Nasal cavity respiratory epithelium epithelial cell of viscerocranial mucosa (primary cell): Measurements from ENCODE around the gene IL37. TPM values are rescaled to one million over a fixed set of nuclear protein-coding genes. Genes with fewer than 3 reads are reported as not detected.

Experiments used
- total RNA-seq: library from RNA; depleted of rRNA; stranded (reverse); fragments of >200 nt; gene quantifications from 2 replicates; pipeline ENCODE4 v1.2.3, GENCODE V29; 2014

The IL37 gene, protein sequence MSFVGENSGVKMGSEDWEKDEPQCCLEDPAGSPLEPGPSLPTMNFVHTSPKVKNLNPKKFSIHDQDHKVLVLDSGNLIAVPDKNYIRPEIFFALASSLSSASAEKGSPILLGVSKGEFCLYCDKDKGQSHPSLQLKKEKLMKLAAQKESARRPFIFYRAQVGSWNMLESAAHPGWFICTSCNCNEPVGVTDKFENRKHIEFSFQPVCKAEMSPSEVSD
- not detected in 2 replicates for total RNA-seq

DNA sequence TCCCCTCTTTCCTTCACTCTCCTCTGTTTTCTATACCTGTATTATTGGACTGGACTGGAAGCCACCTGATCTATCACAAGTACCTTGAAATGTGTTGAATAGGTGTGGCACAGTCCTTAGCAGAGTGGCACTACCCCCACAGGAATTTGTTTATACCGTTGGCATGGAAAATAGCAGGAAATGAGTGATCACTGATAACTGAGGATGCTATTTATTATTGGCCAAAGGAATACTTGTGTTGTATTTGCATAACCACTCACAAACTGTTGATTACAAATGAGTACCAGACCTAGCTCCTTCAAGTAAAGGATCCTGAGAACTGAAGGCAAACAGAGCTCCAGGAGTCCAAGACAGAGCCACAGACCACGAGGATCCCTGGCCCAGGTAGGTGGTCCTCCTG is at the start of gene IL37:
TSS of gene IL37 (plus strand) at position 301 of the 400 bp plus-strand sequence. CDS start 1,848 bp downstream, outside the sequence.

Other genes with a start within 250 kb of the IL37 start
- 0.07 TPM in 1 of 2 replicates, not detected in the other for gene NT5DC4, start 190.1 kb upstream of the IL37 start, total RNA-seq
- gene CKAP2L, start 146.6 kb upstream of the IL37 start, total RNA-seq: 0.07 and 0.34 TPM in 2 replicates
- gene IL1A, start 126.7 kb upstream of the IL37 start, total RNA-seq: 387 and 393 TPM in 2 replicates
- gene IL1B, start 74.4 kb upstream of the IL37 start, total RNA-seq: 176 and 257 TPM in 2 replicates
- gene IL36G, start 66.8 kb downstream of the IL37 start, total RNA-seq: 1.7 and 2.6 TPM in 2 replicates
- gene IL36A, start 94.3 kb downstream of the IL37 start, total RNA-seq: 1.0 and 1.2 TPM in 2 replicates
- under 0.01 TPM in 1 of 2 replicates, not detected in the other for gene IL36B, start 141.7 kb downstream of the IL37 start, total RNA-seq
- gene IL36RN, start 148.0 kb downstream of the IL37 start, total RNA-seq: 2.0 and 5.1 TPM in 2 replicates
- gene IL1F10, start 156.8 kb downstream of the IL37 start, total RNA-seq: 0.34 TPM in 1 of 2 replicates, not detected in the other
- gene IL1RN, start 216.4 kb downstream of the IL37 start, total RNA-seq: 53.7 and 106 TPM in 2 replicates